ENCODE data around the gene WNT3. TPM values are rescaled to one million over a fixed set of nuclear protein-coding genes. Genes with fewer than 3 reads are reported as not detected.
A peak's percentile ranks its signal among the peaks of the same experiment; 100 is the strongest.
"Not testable (repeated sequence)": the region's sequence is repeated elsewhere in the genome, so short reads cannot be mapped to it uniquely, and the experiment has no call there.

The WNT3 gene
- total and polyA plus RNA-seq, 2 experiments from 2014 or later = 2.1 to 3.0 TPM

DNA sequence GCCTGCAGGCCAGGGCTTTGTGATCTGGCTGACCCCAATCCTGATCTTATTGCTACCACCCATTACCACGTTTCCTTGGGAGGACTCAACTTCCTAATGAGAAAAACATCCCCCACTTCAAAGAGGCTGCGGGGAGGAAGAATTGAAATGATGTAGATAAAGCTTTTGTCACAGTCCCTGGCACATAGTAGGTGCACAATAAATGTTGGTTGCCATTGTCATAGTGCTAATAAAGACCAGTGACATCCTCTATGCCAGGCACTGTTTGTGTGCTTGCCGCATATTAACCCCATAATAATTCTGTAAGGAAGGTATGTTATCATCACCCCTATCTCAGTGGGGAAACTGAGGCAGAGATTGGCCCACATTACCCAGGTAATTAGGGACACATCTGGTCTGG, 22.4 kb downstream of the WNT3 start:
- TF ChIP-seq EZH2phosphoT487 (IDR thresholded peaks at IDR 0.05; ENCODE audit: insufficient read depth, low read depth) (no peak), EZH2 (IDR thresholded peaks at IDR 0.05; ENCODE audit: insufficient read depth, poor library complexity, severe bottlenecking) (no peak)
- no peak overlapping the region for H3K4me3 ChIP-seq
- in situ Hi-C loops (cut with MboI) = no loop called here
- peaks cover 29% of the 10 kb centered on the region for H3K27me3 ChIP-seq (replicated peaks; ENCODE audit: insufficient read depth)
- no peaks in the 10 kb centered on the region for H3K36me3 ChIP-seq (ENCODE audit: low read depth)
- no peak overlapping the region for H3K4me2 ChIP-seq (ENCODE audit: unreplicated experiment)
- no peak overlapping the region for H3K9ac ChIP-seq
- no peaks in the 10 kb centered on the region for H3K4me1 ChIP-seq (ENCODE audit: insufficient read depth)
- H4K20me1 ChIP-seq (ENCODE audit: insufficient read depth) = no peaks in the 10 kb centered on the region
- no peak for DNase-seq
- no peaks in the 10 kb centered on the region for H3K79me2 ChIP-seq (ENCODE audit: insufficient read depth)
- H3K9me3 ChIP-seq (ENCODE audit: low read depth) = no peaks in the 10 kb centered on the region
- H3K9me2 ChIP-seq (ENCODE audit: insufficient read depth) = no peaks in the 10 kb centered on the region
- 61 to 64% methylated on average over 3 of the region's 3 CpGs for WGBS, 2 experiments (ENCODE audit: low coverage in 1 of 2, low lambda C conversion rate in 2 of 2, missing lambda C conversion rate in 2 of 2)
- no peaks in the 10 kb centered on the region for H3F3A ChIP-seq (ENCODE audit: insufficient read depth)
- H3K27ac ChIP-seq = no peak overlapping the region
- no peak overlapping the region for H2AFZ ChIP-seq

DNA sequence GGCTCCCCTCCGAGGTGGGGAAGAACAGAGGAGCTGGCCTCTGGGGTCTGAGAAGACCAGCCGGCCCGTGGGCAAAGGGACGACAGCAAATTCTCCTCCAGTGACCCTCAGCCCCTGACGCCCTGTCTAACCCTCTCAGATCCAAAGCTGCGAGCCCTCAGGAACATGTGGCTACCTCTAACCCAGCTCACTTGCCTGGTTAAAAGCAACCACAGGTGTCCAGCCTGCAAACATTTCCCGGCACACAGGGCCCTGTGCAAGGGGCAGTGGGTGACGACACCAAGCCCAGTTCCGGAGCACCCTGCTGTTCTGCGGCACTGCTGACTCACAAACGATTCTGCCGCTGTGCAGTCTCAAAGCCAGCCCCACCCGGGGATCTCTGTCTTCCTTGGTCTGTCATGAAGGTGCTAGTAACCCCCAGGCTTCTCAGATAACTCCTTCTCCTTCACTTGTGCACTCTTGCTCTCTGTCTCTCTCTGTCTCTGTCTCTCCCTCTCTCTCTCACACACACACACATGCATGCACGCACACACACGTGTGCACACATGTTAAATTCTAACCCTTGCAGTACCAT, 23.0 kb downstream of the WNT3 start:
- peaks cover 29% of the 10 kb centered on the region for H3K27me3 ChIP-seq (replicated peaks; ENCODE audit: insufficient read depth)
- no peaks in the 10 kb centered on the region for H4K20me1 ChIP-seq (ENCODE audit: insufficient read depth)
- no peak overlapping the region for H3K27ac ChIP-seq
- no peaks in the 10 kb centered on the region for H3K36me3 ChIP-seq (ENCODE audit: low read depth)
- DNase-seq = peak; percentile 26
- TF ChIP-seq EZH2phosphoT487 (IDR thresholded peaks at IDR 0.05; ENCODE audit: insufficient read depth, low read depth) (no peak), EZH2 (IDR thresholded peaks at IDR 0.05; ENCODE audit: insufficient read depth, poor library complexity, severe bottlenecking) (no peak)
- no peaks in the 10 kb centered on the region for H3K79me2 ChIP-seq (ENCODE audit: insufficient read depth)
- no peaks in the 10 kb centered on the region for H3K9me3 ChIP-seq (ENCODE audit: low read depth)
- in situ Hi-C loops (cut with MboI) = no loop called here
- WGBS, 2 experiments (ENCODE audit: low coverage in 1 of 2, low lambda C conversion rate in 2 of 2, missing lambda C conversion rate in 2 of 2) = 61 to 65% methylated on average over 15 of the region's 15 CpGs
- no peak overlapping the region for H3K4me2 ChIP-seq (ENCODE audit: unreplicated experiment)
- no peak overlapping the region for H3K4me3 ChIP-seq
- H3K9ac ChIP-seq = no peak overlapping the region
- H3K4me1 ChIP-seq (ENCODE audit: insufficient read depth) = no peaks in the 10 kb centered on the region
- H2AFZ ChIP-seq = no peak overlapping the region
- no peaks in the 10 kb centered on the region for H3K9me2 ChIP-seq (ENCODE audit: insufficient read depth)
- H3F3A ChIP-seq (ENCODE audit: insufficient read depth) = no peaks in the 10 kb centered on the region

DNA sequence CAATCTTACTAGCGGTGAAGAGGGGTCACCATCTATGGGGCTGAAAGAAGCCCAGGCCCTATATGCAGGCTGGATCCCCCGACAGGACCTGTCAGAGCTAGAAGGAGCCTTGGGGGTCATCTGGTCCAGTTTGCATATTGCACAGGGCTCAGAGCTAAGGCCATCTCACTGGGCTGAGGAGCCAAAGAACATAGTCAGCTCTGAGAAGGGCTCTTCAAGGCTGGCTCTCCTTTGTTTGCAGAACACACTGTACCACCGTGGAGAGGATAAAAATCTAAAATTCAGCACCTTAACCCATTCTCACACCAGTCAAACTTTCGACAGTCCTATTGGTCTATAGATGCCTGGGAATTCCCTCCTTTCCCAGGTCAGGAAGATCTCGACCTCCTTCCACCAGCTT, 24.2 kb downstream of the WNT3 start:
- H3K27me3 ChIP-seq (replicated peaks; ENCODE audit: insufficient read depth) = peaks cover 29% of the 10 kb centered on the region
- TF ChIP-seq EZH2phosphoT487 (IDR thresholded peaks at IDR 0.05; ENCODE audit: insufficient read depth, low read depth) = no peak
- no peak for TF ChIP-seq EZH2 (IDR thresholded peaks at IDR 0.05; ENCODE audit: insufficient read depth, poor library complexity, severe bottlenecking)
- no peaks in the 10 kb centered on the region for H3K36me3 ChIP-seq (ENCODE audit: low read depth)
- H3K27ac ChIP-seq = no peak overlapping the region
- no peak for DNase-seq
- H3K9me2 ChIP-seq (ENCODE audit: insufficient read depth) = no peaks in the 10 kb centered on the region
- H3K9ac ChIP-seq = no peak overlapping the region
- H3K79me2 ChIP-seq (ENCODE audit: insufficient read depth) = no peaks in the 10 kb centered on the region
- WGBS, 2 experiments (ENCODE audit: low coverage in 1 of 2, low lambda C conversion rate in 2 of 2, missing lambda C conversion rate in 2 of 2) = 58 to 60% methylated on average over 5 of the region's 5 CpGs
- H3K4me1 ChIP-seq (ENCODE audit: insufficient read depth) = no peaks in the 10 kb centered on the region
- H2AFZ ChIP-seq = no peak overlapping the region
- H3K4me2 ChIP-seq (ENCODE audit: unreplicated experiment) = no peak overlapping the region
- no peaks in the 10 kb centered on the region for H3K9me3 ChIP-seq (ENCODE audit: low read depth)
- in situ Hi-C loops (cut with MboI) = no loop called here
- H3K4me3 ChIP-seq = no peak overlapping the region
- H3F3A ChIP-seq (ENCODE audit: insufficient read depth) = no peaks in the 10 kb centered on the region
- H4K20me1 ChIP-seq (ENCODE audit: insufficient read depth) = no peaks in the 10 kb centered on the region

DNA sequence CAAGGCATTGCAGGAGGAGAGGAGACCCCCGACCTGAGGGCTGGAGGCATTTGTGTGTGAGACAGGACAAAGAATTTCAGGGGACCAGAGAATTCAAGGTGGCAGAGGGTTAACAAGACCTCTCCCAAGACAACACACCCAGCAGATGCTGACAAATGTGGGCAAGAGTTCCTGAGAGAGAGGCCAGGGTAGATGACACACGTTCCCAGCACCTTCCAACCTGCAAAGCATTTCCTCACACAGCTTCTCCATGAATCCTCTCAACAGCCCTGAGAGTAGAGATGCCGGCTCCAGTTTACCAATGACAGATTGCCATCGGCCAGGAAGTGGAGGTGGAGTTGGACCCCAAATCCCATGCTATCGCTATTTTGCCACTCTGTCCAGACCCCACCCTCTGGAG, 25.0 kb downstream of the WNT3 start:
- in situ Hi-C loops (cut with MboI) = no loop called here
- Histone ChIP-seq H2AFZ (no peak overlapping the region), H3K9ac (no peak overlapping the region), H3K4me1 (ENCODE audit: insufficient read depth) (no peaks in the 10 kb centered on the region), H4K20me1 (ENCODE audit: insufficient read depth) (no peaks in the 10 kb centered on the region), H3K4me2 (ENCODE audit: unreplicated experiment) (no peak overlapping the region), H3K36me3 (ENCODE audit: low read depth) (no peaks in the 10 kb centered on the region), H3K4me3 (no peak overlapping the region), H3K79me2 (ENCODE audit: insufficient read depth) (no peaks in the 10 kb centered on the region), H3F3A (ENCODE audit: insufficient read depth) (no peaks in the 10 kb centered on the region), H3K9me2 (ENCODE audit: insufficient read depth) (no peaks in the 10 kb centered on the region), H3K27ac (no peak overlapping the region), H3K27me3 (replicated peaks; ENCODE audit: insufficient read depth) (peaks cover 29% of the 10 kb centered on the region), H3K9me3 (ENCODE audit: low read depth) (no peaks in the 10 kb centered on the region)
- no peak for DNase-seq
- TF ChIP-seq EZH2 (IDR thresholded peaks at IDR 0.05; ENCODE audit: insufficient read depth, poor library complexity, severe bottlenecking) (no peak), EZH2phosphoT487 (IDR thresholded peaks at IDR 0.05; ENCODE audit: insufficient read depth, low read depth) (no peak)
- WGBS, 2 experiments (ENCODE audit: low coverage in 1 of 2, low lambda C conversion rate in 2 of 2, missing lambda C conversion rate in 2 of 2) = 51 to 58% methylated on average over 5 of the region's 5 CpGs

DNA sequence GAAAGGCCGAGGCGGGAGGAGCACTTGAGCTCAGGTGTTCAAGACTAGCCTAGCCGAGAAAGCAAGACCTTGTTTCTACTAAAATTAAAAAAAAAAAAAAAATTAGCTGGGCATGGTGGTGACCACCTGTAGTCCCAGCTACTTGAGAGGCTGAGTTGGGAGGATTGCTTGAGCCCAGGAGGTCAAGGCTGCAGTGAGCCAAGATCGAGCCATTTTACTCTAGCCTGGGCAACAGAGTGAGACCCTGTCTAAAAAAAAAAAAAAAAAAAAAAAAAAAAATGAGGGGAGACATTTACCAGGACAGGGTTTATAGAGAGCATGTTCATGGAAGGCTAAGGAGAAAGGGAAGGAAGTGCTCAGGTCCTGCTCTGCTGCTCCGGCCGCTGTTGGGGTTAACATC, 25.5 kb downstream of the WNT3 start:
- H4K20me1 ChIP-seq (ENCODE audit: insufficient read depth); H3K4me1 ChIP-seq (ENCODE audit: insufficient read depth); H3K36me3 ChIP-seq (ENCODE audit: low read depth); H3K4me3 ChIP-seq; in situ Hi-C loops (cut with MboI); H3K9me2 ChIP-seq (ENCODE audit: insufficient read depth); H3K79me2 ChIP-seq (ENCODE audit: insufficient read depth); DNase-seq; H3K9ac ChIP-seq; H3F3A ChIP-seq (ENCODE audit: insufficient read depth); H2AFZ ChIP-seq; H3K9me3 ChIP-seq (ENCODE audit: low read depth); H3K27ac ChIP-seq; H3K4me2 ChIP-seq (ENCODE audit: unreplicated experiment): not testable (repeated sequence)
- H3K27me3 ChIP-seq (replicated peaks; ENCODE audit: insufficient read depth) = peaks cover 29% of the 10 kb centered on the region
- 79 to 82% methylated on average over 6 of the region's 6 CpGs for WGBS, 2 experiments (ENCODE audit: low coverage in 1 of 2, low lambda C conversion rate in 2 of 2, missing lambda C conversion rate in 2 of 2)
